GM19397 (cell line): Measurements from ENCODE around the gene PCK1.

Experiments
- ATAC-seq: cut with Tn5 transposase; IDR thresholded peaks from one replicate; pipeline ENCODE4 v1.9.1; 2021; ENCODE audit warnings: mild to moderate bottlenecking, moderate library complexity; ENCODE audit not compliant: unreplicated experiment

Gene PCK1

DNA sequence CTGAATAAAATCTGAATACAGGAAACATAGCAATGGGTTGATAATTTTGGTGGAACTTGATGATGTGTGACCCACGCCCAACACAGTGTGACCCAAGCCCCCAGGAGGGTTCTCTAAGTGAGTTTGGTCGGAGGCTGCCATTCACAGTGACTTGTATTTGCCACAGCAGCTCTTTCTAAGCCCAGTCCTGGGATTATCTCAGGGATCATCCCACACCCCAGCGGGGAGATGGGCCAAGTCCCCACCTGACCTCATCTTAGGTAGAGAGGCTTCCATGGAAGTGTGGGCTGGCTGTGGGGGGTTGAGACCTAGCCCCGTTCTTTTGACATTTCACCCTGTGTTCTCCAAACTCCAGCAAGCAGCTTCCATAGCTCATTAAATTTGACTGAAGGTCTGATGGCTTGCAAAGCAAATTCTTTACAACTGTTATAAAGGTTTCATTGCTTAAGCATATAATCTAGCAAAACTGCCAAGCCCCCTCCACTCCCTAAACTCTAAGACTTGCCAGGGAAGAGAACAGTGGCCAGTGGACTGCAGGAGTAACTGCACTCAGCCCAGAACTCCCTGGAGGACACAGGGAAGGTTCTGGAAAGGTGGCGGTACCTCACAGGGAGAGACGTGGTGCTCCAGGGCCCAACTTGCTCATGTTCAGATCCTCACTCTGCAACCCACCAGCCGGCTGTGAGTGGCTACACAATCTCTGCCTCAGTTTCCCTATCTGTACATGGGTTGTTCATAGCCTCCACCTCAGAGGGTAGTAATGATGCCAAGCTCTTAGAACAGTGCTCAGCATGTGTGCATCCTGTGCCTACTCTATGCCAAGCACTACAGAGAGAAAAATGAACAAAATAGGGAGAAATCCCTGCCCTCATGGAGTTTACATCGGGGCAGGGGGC, 1.0 kb upstream of the PCK1 start:
- no peak for ATAC-seq

DNA sequence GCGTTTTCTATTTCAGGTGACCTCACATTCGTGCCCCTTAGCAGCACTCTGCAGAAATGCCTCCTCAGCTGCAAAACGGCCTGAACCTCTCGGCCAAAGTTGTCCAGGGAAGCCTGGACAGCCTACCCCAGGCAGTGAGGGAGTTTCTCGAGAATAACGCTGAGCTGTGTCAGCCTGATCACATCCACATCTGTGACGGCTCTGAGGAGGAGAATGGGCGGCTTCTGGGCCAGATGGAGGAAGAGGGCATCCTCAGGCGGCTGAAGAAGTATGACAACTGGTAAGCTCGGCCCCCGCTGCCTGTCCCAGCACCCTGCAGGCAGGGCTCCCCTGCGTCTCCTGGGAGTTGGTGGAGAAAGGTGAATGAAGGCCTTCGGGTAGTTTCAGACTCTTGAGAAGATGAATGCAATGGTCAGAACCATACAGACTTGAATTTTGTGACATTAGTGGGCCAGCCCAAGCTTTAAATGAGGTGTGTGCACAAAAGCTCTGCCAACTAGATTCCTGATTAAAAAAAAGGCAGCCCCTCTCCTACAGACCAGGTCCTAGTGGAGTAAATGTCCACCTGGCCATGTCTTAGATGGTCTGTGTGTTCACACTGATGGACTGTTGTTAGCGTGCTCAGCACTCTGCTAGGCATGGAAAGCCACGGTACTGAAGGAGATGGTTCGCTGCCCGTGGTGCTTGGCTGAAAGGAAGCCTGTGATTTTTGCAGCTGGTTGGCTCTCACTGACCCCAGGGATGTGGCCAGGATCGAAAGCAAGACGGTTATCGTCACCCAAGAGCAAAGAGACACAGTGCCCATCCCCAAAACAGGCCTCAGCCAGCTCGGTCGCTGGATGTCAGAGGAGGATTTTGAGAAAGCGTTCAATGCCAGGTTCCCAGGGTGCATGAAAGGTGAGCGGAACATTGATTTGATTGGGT, 708 bp downstream of the PCK1 start:
- no peak for ATAC-seq

DNA sequence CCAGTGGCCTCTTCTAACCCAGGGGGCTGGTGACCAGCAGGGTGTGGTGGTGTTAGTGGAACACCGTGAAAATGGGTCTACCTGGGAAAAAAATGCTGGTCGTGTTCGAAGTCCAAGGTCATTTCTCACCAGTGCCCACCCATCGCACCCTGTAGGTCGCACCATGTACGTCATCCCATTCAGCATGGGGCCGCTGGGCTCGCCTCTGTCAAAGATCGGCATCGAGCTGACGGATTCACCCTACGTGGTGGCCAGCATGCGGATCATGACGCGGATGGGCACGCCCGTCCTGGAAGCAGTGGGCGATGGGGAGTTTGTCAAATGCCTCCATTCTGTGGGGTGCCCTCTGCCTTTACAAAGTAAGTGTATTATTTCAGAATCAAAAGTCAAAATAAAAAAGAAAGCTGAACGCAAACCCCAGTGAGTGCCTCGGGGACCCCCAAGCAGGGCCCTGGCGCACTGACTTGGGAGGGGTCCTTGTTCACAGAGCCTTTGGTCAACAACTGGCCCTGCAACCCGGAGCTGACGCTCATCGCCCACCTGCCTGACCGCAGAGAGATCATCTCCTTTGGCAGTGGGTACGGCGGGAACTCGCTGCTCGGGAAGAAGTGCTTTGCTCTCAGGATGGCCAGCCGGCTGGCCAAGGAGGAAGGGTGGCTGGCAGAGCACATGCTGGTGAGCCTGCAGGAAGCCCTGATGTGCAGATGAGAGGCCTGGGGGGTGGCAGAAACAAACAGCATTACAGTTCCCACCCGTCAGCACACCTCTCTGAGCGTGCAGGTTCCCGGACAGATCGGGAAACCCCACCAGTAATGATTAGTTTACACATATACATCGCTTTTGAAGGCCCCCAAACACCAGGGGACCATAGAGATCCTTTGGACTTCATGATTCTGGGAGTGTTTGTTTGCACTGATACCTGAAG, 1.9 kb downstream of the PCK1 start:
- ATAC-seq = no peak

DNA sequence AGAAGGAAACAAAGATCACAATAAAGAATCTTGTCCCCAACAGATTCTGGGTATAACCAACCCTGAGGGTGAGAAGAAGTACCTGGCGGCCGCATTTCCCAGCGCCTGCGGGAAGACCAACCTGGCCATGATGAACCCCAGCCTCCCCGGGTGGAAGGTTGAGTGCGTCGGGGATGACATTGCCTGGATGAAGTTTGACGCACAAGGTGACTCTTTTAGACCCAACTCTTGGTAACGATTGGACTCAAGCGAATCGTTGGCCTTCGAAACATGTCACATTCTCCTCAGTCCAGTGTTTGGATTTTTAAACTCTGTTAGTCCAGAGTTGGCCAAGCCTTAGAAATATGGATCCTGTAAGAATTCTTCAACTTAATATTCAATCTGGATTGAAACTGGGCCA, 2.6 kb downstream of the PCK1 start:
- no peak for ATAC-seq

DNA sequence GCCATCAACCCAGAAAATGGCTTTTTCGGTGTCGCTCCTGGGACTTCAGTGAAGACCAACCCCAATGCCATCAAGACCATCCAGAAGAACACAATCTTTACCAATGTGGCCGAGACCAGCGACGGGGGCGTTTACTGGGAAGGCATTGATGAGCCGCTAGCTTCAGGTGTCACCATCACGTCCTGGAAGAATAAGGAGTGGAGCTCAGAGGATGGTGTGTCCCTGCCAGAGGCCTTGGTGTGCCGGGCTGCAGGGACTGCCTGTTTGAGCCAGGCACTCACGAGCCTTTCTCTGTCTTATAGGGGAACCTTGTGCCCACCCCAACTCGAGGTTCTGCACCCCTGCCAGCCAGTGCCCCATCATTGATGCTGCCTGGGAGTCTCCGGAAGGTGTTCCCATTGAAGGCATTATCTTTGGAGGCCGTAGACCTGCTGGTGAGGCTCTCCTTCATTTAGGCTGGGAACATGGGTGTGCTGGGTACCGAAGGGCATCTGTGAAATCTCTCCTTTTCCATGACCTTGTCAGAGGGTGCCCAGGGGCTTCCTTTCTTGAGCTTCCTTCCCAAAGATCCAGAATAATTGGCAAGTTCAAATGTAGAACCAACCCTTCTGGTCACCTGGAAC, 3.4 kb downstream of the PCK1 start:
- no peak for ATAC-seq

DNA sequence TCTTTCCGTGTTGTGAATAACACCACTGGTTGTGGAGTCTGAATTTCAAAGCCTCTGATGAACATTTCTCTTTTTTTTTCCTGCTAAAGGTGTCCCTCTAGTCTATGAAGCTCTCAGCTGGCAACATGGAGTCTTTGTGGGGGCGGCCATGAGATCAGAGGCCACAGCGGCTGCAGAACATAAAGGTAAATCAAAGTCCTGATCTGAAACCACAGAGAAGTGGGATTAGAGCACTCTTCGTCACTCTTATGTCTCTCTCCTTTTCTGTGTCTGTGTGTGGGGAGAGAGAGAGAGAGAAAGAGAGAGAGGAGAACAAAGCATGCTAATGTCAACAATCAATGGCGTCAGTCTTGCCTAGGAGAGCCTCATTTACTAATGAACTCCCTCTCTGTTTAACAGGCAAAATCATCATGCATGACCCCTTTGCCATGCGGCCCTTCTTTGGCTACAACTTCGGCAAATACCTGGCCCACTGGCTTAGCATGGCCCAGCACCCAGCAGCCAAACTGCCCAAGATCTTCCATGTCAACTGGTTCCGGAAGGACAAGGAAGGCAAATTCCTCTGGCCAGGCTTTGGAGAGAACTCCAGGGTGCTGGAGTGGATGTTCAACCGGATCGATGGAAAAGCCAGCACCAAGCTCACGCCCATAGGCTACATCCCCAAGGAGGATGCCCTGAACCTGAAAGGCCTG, 4.2 kb downstream of the PCK1 start:
- no peak for ATAC-seq

DNA sequence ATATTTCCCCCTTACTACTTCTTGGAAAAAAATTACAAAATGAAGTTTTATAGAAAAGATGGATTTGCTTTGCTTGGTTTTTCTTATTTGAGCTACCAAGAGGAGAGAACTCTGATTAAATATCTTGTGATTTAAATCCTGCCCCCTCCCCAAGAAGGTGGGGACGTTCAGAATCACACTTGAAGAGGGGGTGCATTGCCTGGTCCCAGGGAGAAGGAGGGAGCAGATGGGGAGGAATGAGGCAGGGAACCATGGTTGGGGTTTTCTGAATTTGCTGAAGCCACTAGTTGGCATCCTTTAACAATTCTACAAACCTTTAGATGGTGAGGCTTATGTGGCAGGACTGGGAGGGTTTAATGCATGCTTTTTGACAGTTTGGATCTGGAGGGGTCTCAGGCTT, 5.5 kb downstream of the PCK1 start:
- no peak for ATAC-seq

DNA sequence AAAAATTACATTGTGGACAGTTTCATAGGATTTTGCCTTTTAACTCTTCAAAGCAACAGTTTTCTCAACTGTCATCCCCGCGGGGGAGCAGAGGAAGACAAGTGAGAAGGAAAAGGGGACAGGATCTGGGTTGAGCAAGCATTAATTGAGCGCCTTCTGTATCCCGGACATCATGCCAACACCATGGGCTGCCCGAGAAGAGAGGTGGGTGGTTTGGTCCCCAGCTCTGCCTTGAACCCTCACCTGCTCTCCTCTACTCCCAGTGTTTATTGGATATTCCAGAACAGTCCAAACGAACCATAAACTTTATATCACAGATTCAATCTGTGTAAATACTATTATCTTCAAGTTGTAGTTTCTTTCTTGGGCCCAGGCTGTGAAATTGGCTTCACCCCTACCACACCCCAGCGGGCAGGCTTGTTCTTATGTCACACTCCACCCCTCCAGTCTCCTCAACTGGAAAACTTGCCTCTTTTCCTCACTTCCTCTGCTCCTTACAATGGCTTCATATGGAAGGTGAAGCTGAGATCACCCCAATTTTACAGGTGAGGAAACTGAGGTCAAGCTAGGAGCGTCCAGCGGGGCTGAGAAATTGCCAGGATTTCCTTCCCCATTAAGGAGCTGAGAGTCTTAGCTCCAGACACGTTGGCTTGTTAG, 6.0 kb downstream of the PCK1 start:
- ATAC-seq = no peak

DNA sequence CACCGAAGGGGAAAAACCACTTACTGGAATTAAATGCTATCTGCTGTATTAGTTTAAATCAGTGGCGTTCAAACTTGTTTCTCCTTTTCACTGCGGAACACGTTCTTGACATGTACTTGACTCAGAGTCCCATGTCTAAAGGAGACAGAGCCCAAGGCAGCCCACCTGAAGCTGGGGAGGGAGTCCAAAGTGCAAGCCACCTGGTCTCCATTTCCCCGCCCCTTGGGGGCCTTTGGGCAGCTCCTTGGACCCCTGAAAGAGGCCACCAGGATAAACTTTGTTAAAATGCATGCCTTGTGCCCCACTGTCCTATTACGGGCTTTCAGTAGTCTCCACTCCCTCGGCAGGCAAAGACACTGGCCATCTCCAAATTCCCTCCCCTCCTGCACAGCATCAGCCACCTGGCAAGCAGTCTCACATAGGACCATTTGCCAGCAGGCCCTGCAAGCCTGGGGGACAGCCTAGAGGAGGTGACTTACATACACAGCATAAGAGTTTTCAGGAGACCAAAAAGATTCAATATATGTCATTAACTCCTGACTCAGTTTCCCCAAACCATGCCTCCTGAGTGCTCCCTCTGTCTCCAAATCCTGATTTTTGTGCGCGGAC, 6.7 kb downstream of the PCK1 start:
- ATAC-seq = no peak

DNA sequence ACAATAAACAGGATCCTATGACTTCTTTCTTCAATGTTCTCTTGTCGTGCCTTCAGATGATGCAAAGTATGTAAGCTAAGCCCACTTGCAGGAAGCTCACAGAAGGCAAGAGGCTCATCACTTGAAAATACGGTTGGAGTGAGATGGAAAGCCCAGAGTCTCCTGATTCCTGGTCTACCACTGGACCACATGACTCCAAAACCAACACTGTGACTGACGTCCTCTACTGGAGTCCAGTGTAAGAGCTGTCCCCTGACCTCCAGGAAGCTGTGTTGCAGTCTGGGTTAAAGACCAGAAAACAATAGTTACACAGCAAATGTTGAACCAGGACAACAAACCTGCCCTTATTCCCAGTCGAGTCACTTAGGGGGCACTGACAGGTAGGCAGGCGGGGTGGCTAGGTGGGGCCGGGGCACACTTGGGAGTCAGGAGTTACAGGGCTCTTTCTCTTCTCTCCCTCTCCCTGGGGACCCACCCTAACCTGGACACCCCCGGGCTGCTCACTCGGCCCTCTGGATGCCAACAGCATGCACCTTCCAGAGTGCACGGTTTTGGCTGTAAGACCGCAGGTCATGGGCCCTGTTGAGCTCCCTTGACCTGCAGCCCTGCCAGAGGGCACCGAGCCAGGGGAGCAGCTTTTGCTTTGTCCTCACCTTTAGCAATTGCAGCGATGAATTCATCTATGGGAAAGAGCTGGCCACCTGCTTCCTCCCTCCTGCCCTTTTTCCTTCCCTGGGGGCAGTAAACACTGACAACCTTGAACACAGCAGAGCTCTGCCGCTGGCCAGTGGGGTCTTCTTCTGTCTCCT, 7.4 kb downstream of the PCK1 start:
- ATAC-seq = no peak

DNA sequence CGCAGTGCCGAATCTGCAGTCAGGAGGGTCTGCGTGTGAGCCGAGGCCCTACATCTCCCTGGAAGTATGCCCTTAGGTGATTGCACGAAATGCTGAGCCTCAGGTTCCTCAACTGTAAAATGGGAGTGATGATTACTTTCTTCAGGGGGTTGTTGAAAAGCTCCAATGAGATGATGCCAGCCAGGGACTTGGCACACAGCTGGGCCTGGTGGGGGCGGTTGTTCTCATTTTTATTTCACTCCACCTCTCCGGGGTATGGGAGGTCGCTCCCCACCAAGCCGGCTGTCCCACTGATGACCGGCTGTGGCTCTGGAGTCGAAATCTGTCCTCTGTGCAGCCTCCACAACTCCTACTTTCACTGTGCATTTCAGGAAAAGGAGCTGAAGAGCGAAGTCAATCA, 8.1 kb downstream of the PCK1 start:
- ATAC-seq = no peak

DNA sequence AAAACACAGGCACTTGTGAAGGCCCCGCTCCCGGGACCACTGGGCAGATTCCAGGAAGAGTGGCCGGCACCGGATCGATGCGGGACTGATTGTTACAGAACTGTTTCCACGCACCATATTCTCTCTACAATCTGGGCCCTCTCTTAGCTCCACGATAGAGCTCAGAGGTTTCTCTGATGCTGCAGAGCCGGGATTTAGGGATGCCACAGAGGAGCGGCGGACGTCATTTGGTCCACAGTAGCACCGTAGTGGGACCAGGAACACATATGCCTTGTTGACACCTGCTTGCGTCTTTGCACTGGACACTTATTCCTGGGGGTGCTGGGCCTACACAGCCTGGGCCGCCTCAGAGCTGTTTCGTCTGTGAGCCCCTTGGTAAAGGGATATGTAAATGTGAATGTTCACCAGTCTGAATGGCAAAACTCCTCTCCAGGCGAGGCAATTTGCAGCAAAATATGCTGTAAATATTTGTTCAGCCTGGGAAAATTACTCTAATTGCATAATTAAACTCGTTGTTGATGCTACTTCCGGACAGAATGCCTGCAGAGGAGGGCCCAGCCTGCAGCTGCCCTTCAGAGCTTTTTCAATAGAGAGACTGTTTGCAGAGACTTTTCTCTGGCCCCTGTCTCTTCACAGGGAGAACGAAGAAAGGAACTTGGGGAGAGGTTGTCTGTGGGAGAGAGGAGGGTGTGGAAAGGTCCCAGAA, 9.4 kb downstream of the PCK1 start:
- no peak for ATAC-seq

DNA sequence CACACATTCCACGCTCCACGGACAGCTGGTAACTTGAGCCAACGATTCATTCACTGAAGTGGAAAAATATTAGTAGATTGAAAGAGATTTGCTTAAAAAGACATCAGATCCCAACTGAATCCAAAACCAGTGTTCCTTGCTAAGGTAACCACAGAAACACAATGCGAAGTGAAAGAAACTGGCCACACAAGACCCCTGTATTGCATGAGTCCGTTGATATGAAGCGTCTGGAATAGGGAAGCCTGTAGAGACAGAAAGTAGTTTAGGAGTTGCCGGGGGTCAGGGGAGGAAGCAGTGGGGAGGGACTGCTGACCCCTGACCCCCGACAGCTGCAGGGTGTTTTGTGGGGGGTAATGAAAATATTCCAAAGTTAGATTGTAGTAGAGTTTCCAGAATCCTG, 10.0 kb downstream of the PCK1 start:
- no peak for ATAC-seq

DNA sequence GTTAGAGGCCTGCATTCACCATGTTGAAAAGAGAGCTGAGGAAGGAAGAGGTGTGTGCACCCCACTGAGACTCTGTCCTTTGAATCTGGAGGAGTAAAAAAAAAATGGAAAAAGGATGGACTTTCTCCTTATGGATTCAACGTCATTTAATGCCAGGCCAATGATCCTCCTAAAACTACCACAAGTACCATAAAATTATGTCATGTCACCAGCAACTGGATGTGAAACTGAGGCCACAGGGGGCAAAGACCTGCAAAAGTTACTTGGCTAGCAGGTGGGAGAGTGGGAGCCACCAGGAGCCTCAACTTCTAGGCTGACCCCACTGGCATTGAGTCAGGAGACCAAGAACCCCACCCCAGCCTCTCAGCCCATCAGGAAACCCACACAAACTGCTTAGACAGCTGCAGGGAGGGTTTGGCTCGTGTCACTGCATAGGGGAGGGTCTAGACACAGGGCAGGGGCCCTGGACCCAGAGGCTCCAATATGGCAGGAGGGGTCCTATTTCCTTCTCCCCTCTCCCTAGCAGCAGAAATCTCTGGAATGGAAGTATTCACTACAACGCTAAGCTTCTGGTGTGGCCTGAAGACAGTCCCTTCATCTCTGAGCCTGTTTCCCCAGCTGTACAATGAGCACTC, 11.0 kb downstream of the PCK1 start:
- no peak for ATAC-seq

DNA sequence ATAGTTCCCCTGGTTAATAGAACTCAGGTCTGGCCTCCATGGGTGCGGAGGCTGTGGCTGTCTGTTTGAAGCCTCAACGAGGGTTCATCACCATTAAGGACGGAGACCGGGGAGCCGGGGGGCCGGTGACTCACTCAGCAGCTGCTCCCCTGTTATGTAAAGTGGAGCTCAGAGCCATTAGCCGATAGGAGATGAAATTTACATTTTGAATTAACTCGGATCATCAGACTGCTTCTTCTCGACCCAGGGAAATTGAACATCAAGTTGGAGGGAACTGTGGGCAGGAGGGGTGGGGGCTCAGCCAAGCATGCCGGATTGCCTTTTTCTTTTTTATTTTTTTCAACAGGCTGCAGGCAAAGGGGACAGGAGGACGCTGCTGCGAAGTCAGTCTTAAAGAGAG, 12.3 kb downstream of the PCK1 start:
- no peak for ATAC-seq

DNA sequence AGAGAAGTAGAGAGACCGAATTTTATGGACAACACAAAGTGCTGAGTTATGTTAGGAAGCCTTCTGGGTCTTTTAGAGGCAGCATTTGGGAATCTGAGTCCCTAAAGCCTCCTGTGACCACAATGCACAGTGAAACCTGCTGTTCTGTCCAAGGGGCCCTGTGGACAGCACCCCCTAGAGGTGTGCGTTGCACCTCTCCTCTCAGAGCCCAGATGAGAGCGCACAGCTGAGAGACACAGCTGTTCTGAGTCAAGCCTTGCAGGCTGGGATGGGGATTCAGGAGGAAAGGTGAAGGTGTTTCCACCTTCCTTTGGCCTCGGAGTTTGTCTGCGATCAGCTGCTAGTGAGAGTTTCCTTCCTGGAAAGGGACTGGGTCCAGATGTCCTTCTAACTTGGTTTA, 13.0 kb downstream of the PCK1 start:
- ATAC-seq = no peak

DNA sequence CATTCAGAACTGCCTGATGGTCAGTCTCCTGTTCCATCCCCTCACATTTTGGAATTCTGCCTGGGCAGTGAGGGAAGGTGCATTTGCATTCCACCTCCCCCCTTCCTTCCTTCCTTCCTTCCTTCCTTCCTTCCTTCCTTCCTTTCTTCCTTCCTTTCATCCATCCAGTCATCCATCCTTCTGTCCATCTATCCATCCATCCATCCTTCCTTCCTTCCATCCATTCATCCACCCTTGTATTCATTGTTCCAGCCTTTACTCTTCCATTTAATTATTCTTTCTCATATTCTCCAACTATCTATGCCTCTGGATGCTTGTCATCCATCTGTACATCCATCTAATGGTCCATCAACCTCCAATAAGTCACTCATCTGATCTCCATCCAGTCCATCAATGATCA, 14.0 kb downstream of the PCK1 start:
- ATAC-seq = no peak
